GM19438 (cell line): ENCODE results near the gene INHBB.

Experiments
- ATAC-seq: cut with Tn5 transposase; IDR thresholded peaks from one replicate; pipeline ENCODE4 v1.9.1; 2021; ENCODE audit warnings: low read depth; ENCODE audit not compliant: unreplicated experiment

Gene INHBB

DNA sequence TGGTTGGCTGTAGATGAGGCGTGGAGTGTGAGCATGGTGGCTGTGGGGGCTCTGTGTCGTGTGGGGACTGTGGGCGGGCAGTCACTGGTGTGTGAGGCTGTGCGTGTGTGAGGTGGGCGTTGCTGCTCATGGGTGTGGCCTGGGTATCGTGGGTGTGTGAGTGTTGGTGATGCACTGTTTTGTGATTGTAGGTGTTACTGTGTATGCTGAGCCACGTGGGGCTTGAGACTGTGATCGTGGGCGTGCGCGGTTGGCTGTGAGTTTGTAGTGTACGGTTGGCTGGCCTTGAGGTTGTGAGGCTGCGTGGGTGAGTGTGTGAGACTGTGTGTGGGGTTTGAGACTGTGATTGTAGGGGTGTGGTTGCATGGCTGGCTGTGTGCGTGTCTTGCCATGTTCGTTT, 8.5 kb downstream of the INHBB start:
- no peak for ATAC-seq

DNA sequence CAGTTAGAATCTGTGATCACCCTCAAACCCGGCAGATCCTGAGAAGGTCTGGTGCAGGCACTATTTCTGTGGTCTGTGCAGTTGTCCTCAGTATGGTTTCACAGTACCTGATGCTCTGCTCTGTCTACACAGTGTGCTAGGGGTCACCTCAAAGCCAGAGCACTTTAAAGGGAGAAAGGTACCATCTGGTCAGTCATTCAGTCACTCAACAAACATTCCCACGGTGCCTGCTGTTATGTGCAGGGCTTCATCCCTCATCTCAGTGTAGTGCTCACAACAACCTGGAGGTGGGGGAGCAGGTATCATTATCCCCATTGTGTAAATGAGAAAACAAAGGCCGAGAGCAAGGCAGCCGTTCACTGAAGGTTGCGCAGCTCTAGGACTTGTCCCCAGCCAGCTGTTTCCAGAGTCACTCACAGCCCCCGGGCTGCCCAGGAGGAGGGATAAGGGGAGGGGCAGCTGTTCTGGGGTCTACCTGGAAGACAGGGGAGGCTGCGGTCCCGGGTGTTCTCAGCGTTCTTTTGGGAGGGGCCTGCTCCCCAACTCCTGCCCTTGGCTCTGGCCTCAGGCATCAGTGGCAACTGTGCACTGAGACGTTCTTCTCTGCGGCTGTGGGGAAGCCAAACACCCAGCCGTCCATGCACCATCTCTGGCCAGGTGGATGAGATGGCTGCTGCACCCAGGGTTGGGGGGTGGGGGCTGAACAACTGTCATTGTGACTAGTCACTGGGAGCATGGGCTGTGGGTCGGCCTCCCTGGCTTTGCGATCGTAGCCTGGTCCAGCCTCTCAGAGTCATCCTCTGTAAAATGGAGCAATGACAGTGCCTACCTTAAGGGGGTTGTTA, 9.2 kb downstream of the INHBB start:
- ATAC-seq, result no peak

DNA sequence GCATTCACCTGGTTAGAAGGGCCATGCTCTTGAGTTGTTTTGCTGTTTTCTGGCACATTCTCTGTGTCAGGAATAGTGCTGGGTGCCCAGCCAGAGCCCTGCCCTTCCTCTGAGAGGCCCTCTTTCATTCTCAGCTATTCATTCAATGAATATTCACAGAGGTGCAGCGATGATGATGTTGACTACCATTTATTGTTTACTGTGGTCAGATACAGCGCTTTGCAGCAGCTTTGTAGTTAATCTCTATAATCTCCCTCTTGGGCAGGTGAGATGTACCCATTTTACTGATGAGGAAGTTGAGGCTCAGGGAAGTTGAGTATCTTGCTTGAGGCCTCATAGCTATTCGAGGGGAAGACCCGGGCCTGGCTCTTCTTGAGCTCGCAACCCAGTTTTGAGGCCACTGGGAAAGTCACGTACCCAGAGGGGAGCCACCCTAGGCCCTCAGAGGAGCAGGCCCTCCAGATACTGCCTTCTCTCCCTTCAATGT, 9.9 kb downstream of the INHBB start:
- ATAC-seq, result no peak

DNA sequence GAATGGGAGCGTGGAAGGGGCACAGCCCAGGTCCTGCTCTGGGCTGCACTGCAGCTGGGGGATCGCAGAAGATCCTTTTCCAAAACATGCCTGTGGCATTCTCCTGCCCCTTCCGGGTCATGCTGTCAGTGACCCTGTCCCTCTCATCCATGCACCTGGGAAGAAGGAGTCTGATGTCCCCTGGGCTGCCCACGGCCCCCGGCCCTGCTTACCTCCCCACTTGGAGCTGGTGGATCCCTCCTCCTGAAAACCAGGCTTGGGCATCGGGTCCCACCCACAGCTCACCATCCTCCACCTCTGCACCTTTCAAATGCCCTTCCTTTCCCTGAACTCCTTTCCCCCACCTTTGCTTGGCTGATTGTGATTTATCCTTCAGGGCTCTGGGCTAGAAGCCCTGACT, 11.8 kb downstream of the INHBB start:
- ATAC-seq, result no peak

DNA sequence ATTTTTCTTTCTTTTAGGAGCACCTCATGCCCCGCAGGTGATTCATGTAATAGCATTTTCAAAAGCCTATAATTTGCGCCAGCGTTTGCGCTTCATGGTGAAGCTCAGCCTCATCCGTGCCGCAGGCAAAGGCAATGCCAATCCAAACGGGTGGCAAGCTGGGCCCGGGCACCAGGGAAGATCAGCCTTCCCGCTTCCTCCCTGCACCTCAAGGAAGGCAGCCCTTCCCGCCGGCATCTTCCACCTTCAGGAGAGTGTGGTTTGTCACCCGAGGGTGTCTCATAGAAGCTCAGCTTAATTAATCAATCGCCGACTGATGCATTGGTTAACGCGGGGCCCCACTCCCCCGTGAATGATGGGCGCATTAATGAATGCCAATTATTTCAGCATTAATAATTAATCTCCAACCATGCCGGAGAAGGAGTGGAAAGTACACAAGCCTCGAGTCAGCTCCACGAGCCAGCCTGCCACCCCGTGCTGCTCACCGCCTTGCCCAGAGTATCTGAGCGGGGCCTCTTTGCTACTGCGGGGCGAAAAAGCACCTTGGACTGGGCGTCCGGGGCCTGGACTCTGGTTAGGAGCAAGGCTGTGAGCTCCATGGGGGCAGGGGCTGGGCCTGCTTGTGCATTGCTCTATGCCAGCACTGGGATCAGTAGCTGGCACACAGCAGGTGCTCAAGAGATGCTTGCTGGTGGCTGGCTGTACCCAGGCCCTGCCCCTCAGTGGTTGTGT, 13.0 kb downstream of the INHBB start:
- ATAC-seq, result no peak

DNA sequence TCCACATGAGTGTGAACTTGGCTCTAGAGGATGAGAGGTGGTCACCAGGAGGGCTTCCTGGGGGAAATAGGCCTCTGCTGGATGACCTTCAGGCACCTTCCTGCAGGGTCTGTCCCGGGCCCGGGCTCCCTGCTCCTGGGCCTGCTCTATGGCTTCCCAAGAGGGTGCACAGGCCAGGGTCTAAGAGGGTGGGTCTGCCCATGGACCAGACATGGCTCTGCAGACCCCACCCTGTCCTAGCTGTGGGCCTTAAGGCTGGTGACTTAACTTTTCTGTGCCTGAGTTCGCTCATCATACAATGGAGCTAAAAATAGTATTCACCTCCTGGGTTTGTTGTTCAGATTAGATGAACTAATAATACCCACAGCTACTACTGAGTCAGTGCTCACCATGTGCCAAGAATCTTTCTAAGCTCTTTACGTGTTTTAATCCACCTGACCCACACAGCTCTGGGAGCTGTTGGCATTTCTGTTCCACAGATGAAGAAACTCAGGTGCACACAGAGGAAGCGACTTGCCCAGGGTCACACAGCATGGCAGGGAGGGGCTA, 14.4 kb downstream of the INHBB start:
- ATAC-seq, result no peak

DNA sequence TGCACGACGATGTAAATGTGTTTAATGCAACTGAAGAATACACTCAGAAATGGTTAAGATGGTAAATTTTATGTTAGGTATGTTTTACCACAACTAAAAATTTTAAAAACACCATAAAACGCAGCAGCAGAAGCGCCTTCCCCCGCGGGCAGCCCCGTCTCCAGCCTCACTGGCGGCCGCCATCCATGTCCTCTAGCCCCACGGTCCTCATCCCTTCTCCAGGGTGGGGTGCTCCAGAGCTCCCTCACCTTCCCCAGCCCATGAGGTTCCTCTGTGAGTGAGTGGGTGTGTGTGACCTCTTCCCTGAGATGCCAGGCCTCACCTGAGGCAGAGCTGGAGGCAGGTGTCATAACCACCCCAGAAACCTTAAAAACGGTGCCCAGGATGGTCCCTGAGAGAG, 17.0 kb downstream of the INHBB start:
- ATAC-seq, result no peak

DNA sequence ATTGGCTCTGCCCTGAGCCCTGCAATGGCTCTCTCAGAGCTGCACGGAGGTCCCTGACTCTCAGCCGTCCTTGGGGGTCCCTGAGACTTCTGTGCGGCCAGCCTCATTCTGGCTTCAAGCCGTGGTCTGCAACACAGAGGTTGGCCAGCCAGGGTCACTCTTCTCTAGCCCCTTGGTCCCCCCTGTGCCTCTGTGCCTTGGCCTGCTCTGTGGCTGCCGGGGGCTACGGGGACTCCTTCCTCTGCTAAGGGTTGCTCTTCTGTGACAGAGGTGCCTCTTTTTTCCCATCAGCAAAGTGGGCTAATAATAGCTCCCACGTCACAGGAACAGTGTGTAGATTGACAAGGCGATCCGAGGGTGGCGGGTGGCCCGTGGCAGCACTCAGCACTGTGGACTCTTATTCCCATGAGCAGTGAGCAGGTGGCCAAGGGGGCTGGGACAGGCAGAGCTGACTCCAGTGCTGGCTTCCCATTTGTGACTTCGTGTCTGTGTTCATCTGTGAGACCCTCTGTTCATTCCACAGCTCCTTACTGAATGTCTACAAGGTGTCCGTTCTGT, 19.4 kb downstream of the INHBB start:
- no peak for ATAC-seq

DNA sequence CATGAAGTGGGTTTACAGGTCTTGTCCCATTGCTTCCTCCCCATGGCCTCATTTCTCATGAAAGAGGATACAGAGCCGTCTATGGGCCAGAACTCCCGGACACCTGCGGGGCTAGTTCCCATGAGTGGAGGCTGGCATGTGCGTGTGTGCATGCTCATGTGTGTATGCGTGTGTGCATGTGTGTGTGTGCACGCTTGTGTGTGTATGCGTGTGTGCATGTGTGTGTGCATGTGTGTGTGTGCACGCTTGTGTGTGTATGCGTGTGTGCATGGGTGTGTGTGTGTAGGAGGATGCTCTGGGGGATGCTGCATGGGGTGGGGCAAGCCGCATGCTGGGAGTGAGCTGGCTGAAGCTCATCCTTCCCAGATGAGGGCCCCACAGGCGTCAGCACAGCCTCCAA, 20.8 kb downstream of the INHBB start:
- ATAC-seq, result no peak

DNA sequence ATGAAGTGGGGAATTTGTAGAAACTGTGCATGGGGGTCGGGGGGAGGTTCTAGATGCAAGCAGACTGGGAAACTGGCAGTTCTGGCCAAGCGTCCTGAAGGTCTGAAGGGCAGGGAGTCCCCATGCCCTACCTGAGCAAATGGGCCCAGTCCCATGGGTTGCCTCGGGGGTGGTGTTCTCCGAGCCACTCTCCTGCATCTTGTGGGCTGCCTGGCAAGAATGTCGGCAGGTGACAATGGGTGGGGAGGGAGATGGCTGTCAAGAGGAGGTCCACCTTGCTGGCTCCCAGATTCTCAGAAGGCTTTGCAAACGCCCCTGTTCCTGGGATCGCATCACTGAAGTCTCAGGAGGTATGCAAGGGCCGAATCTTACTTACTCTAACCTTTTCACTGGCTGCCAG, 21.3 kb downstream of the INHBB start:
- ATAC-seq, result no peak

DNA sequence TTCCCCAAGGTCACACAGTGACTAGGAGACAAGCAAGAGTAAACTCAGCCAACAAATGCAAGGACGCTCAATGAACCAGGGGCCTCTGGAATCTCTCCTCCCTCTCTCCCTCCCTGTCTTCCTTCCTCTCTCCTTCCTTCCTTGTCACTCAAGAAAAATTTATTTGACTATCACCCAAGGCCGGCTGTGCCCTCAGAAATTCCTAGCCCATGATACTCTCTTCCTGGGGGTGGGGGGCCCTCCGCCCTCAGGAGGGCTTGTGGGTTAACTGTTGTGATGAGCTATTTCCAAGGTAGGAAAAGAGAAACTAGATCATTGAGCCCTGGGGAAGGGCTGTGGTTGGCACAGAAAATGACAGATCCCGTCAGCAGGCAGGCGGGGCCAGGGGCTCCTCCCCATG, 21.7 kb downstream of the INHBB start:
- no peak for ATAC-seq

DNA sequence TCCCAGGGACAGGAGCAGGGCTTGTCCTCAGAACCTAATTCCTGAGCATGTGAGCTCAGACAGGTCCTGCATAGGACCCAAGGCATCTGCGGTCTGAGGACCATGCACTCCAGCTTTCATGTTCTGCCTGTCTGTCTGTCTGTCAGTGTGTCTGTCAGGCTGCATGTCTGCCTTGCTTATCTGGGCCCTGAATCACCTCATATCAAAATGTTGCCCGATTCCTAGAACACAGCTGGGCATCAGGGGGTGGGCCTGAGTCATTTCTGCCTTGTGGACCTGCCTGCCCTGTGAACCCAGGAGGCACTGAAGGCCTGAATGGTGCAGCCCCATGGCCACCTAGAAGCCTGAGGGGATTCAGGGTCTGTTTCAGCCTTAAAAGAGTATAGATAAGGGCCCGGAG, 22.1 kb downstream of the INHBB start:
- no peak for ATAC-seq

DNA sequence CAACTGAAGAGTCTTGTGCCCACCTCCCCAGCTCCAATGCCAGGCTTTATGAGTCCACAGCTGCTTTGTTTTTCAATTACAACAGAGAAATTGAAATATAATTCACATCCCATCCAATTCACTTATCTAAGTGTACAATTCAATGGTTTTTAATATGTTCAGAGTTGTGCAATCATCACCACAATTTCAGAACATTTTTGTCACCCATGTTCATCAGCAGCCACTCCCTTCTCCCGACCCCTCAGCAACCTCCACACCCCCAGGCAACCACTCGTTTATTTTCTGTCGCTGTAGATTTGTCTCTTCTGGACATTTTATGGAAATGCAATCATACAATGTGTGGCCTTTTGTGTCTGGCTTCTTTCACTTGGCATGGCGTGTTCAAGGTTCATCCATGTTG, 23.3 kb downstream of the INHBB start:
- no peak for ATAC-seq

DNA sequence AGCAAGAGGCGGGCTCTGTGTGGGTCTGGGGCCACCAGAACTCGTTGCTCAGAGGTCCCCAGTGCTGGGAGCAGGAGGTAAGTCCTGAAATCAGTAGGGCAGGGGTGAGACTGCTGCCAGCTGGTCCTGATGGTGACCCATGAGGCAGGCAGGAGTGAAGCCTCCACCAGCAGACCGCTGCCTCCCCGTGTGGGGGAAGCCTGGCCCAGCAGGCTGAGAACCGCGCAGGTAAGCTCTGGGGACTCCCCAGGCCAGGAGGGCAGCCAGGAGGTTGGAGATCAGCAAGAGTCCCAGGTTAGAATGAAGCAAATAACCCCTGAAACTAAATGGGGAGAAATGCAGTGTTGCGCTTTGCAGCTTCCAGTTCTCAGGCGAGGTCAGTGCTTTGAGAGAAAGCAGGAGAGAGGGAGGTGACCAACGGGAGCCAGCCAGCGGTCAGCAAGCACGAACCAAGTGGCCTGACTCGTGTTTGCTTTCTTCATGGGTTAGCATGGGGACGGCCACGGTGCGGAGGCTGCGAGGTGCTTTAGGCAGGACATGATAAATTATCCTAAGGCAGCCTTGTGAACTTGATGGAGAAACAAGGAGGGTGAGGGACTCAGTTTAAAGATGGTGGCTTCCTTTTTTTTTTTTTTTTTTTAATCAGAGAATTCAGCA, 26.2 kb downstream of the INHBB start:
- ATAC-seq, result no peak

DNA sequence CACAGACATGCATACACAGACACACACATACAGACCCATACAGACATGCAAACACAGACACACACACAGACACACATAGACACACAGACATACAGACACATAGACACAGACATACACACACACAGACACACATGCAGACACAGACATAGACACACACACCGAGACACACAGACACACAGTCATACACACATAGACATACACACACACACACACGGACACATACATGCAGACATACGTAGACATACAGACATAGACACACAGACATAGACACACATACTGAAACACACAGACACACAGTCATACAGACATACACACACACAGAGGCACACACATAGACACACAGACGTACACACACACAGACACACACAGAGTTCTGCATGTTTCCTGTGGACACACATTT, 26.9 kb downstream of the INHBB start:
- ATAC-seq, result no peak

DNA sequence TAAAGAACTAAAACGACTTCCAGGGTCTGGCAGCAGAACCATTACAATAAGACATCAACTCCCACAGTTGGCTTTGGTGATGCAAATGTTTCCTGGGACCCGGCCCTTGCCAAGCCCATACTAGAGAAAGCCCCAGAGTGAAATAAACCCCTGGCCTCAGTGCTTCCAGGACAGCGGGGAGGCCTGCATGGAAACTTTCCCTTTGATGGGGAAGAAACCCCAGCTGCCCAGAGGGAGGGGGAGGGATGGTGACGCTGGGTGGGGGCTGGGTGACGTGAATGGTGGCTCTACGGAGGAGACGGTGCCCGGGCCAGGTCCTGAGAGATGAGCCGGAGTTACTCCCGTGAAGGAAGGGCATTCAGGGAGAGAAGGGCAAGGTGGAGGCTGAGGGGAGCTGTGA, 27.5 kb downstream of the INHBB start:
- no peak for ATAC-seq

DNA sequence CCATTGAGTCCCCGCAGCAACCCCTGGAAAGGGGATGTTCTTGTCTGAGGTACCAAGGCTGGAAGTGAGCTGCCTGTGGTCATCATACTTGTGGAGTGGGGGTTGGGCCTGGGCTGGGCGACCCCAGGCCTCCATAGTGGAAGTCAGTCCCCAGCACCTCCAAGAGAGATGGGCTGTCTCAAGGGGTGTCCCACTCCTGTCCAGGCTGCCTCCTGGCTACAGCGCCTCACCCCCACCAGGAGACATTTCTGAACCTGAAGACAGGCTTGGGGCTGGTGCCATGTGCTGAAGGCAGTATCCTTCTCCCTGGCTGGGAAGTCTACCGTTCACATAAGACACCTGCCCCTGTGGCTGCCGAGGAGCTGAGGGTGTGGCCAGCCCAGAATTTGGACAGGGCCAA, 28.9 kb downstream of the INHBB start:
- no peak for ATAC-seq

DNA sequence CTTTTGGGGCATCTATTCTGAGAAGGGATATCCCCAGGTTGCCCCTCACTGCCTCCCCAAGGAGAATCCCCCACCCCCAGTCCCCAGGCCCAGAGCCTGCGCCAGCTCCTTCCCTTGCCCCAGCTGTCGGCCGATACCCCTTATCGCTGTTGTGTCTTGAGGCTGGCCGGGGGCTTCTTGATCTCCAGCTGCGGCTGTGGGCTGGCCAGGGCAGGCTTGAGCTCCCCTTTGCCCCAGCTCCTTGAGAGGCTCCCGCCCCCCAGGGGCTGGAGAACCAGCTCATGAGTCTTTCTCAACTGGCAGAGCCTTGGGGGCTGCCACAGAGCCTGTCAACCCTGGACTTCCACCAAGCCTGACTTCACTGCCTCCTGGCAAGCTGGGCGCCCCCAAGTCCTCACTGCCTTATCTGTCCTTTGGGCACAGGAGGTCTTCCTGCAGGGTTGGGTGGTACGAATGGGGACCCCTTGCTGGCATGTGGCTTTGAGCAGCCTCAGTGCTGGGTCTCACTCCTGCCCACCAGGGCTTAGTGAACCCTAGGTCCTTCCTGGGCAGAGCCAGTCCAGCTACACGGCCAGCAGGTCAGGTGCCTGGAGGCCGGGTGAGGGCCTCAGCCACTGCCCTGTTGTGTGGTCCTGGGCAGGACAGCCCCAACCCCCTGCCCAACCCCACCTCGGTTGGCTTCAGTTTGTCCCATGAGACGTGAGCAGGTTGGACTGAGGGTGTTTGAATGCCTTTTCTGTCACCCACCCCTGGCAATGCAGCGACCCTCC, 29.5 kb downstream of the INHBB start:
- no peak for ATAC-seq

DNA sequence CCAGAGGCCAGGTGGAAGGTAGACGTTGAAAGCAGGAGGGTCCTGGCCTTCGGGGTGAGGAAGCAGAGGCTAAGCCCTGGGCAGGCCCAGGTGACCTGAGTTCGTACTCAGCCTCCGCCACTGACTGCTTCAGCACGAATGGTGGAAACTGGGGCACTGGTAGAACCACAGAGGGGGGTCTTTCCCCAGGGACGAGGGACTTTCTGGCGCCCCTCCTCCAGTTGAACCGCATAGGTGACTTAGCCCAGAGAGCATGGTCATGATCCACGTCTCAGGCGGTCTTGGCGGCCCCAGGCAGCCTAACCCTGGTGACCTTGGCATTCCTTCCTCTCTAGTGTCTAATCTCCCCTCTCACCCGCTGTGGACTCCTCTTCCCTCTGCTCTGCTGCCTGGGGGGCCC, 30.2 kb downstream of the INHBB start:
- no peak for ATAC-seq
